Tibial nerve (tissue), 4 donors: ENCODE measurements around the gene SHROOM3.

Source experiments
- CTCF ChIP-seq, 5 experiments: fragments of 200-600 bp in 3 of 5; fragments of 450-650 bp in 2 of 5; sonication (generic) in 3 of 5; IDR thresholded peaks; one replicate each; pipeline ENCODE4 v1.5.1; 2016 to 2019; ENCODE audit warnings: antibody characterized with exemption in 5 of 5, mild to moderate bottlenecking in 3 of 5, moderate library complexity in 2 of 5
- EP300 ChIP-seq, 2 donors: sonication (generic); formaldehyde crosslinking; IDR thresholded peaks; one replicate each; pipeline ENCODE4 v1.6.1; 2017; ENCODE audit warnings: antibody characterized with exemption in 2 of 2, mild to moderate bottlenecking in 1 of 2
- POLR2A ChIP-seq, 2 donors: fragments of 450-650 bp; IDR thresholded peaks; one replicate each; pipeline ENCODE4 v1.6.1; 2017; ENCODE audit warnings: antibody characterized with exemption in 2 of 2, mild to moderate bottlenecking in 2 of 2, moderate library complexity in 2 of 2

- TF ChIP-seq CTCF (IDR thresholded peaks at IDR 0.05) (no peak), POLR2A (IDR thresholded peaks at IDR 0.05) (no peak), EP300 (IDR thresholded peaks at IDR 0.05) (no peak)
Observed at GRCh38 chr4:76562836-76563453, 127.9 kb downstream of the SHROOM3 start.
